Measurements from ENCODE around the gene ZNF423.

ZNF423 gene

DNA sequence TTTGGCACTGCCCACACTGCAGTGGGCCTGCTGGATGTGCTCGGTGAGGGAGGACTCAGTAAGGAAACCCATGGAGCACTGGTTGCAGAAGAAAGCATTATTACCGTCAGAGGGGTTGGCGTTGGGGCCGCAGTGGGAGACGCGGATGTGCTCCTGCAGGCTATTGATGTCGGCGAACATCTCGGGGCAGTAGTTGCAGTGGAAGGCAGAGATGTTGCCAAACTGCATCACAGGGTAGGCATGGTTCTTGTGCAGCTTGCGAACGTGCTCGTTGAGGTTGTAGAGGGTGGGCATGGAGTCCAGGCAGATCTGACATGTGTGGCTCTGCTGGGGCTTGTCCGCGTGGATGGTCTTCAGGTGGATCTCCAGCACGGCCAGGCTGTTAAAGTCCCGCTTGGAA is 218.4 kb downstream of the ZNF423 start:
- no peak for DNase-seq

DNA sequence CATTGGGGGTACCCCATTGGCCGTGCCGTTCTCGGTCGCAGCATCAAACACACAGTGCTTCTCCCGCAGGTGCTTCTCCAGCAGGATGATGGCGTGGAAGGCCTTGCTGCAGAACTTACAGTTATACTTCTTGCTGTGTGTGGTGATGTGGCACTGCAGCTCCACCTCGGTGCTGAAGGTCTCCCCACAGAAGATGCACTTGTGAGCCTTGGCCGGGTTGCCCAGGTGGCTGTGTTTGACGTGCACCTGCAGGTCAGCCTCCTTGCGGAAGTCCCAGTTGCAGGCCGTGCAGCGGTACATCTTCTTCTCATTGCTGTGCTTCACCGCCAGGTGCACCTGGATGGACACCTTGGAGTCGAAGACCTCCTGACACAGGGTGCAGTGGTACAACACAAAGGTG is 219.3 kb downstream of the ZNF423 start:
- no peak for DNase-seq

DNA sequence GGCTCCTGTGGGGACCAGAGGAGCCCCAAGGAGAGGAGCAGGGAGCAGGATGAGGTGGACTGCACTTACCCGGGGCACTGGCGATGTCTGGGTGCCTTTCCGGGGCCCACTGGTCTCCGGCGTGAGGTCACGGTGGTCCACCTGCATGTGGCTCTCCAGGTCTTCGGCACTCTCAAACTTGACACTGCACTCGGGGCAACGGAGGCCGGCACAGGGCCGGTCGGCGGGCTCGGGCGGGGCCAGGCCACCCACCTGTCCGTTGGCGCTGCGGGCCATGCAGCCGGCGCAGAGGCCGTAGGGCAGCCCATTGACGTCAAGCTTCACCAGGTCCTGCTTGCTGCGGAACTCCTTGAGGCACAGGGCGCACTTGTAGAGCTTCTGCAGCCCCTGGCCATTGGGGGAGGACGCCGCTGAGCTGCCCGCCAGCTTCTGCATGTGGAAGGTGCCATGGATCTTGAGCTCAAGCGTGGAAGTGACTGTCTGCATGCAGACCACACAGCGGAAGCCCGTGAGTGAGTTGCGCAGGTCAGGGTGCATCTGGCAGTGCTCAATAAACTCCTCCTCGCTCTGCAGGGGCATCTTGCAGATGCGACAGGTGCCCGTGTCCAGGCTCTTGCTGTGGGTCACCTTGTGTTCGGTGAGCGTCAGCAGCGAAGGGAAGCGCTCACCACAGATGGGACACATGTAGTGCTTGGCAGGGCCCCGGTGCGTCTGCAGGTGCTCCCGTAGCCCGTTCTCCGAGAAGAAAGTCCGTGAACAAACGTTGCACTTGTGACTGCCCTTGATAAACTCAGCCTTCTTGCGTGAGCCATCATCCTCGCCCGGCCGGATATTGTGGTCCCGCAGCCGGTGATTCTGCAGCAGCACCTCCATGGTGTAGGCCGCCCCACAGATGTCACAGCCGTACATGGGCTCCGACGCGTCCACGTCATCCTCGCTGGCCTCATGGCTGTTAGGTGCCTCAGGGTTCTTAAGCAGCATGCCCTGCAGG is 220.0 kb downstream of the ZNF423 start:
- DNase-seq: no peak

DNA sequence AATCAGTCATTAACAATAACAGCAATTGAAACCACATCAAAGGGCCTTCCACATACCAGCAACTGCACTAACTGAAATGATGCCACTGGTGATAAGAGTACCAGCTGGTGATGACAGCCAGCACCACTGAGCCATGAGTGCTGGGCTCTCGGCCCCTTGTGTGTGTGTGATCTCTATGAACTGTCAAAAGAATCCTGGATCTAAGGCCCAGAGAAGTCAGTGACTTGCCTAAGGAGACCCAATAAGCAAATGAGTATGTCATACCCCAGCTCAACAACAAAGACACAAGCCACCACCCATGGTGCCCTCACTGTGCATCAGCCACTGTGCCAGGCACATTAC is 220.9 kb downstream of the ZNF423 start:
- no peak for DNase-seq

DNA sequence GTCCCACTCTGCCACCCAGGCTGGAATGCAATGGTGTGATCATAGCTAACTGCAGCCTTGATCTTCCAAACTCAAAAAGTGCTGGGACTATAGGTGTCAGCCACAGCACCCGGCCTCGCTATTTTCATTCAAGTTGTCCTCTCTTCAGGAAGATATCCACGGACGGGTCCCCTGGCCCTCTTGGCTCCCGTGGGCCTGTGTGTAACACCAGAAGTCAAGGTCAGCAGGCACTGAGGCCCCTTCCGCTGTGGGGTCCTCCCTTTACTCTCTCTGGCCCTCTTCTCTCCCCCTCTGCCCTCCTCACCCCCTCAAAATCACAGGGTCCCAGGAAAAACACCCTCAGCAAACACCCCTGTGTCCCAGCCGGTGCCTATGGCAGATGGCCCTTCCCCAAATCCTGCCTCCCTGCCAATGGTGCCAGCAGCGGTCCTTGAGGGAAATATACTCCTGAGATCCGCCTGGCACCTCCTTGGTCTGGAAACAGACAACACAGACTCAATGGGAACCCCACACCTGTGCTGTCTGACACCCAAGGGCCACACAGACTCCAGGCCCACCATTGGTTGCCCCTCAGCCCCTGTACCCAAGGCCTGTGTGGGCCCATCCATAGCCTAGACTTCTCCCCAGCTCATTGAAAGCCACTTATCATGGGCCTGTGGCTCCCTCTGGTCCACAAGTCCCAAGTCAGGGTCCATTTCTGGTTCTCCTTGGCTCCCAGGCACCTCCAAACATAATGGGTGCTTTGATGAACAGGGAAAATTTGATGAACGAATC is 221.5 kb downstream of the ZNF423 start:
- no peak for DNase-seq

DNA sequence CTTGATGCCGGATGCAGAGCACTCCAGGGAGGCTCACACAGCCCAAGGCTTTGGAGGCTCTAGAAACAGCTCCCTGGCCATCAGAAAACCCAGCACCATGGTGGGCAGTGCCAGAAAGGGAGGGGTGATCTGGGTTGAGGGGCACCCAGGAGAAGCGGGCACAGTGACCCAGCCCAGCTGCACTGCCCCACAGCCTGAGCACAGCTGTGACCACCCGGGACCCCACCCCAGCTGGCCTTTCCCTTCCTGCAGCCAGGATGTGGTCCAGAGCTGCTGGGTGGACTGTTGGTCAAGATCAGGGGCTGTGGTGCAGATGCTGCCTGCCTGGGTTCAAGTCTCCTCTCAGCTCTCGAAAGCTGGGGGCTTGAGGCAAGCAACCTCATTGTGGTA is 223.1 kb downstream of the ZNF423 start:
- DNase-seq: no peak

DNA sequence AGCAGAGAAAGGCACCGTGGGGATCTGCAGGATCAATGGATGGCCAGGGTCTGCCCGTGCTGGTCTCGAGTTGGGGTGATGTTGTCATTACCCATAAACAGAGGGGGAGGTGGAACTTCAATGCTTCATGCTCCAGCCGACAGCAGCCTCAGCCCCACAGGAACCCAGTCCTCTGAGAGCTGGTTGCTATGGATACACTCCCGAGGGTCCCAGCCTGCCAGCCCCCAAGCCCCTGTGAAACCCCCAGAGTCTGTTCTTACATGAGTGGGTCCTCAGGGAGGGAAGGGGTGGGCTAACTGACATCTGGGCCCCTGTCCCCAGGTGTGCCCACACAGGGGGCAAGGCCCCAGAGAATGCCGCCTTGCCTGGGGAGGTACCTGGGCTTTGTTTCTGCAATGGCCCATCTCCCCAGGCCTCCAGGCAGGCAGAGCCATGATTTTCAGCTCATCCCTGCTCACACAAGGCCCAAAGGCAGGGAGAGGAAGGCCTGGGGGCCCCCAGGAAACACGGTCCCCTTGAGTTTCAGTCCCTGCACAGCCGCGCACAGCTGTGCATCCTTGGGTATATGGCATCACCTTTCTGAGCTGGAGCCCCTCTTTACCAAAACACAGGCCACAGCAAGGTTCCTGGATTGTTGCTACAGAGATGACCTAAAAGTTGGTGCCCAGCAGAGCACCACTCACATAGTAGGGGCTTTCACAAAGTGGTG is 223.7 kb downstream of the ZNF423 start:
- DNase-seq: no peak

DNA sequence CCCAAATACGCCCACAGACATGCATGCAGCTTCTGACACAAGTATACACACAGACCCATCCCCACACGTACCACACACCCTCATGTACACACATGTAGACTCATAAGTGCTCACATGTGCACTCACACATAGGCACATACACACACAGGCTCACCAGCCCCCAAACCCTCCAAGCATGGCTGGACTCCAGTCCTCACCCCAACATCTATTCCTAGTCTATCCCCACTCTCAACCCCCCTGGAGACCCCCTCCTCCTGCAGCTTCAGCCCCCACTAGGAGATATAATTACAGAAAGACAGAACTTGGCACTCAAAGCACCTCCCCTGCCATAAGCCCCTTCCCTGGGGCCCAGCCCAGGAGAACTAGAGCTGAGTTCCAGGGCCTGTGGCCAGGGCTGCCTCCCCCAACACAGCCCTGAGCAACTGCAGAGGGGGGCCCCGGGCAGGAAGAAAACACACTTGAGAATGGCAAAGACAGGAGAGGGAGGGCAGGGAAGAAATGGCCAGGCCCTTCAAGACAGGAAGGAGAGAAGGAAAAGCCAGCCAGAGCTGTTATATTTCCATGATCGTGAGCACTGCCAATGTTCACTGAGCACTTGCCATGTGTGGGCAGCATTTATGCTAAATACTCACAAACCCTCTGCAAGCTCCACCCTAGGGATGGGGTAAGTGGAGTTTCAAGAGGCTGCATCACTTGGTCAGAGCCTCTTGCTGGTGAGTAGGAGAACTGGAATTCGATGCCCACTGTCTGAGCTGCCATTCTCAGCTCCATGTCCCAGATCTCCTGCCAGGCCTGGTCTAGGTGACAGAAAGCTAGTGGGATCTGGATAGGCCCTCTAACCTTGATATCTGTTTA is 224.5 kb downstream of the ZNF423 start:
- no peak for DNase-seq

DNA sequence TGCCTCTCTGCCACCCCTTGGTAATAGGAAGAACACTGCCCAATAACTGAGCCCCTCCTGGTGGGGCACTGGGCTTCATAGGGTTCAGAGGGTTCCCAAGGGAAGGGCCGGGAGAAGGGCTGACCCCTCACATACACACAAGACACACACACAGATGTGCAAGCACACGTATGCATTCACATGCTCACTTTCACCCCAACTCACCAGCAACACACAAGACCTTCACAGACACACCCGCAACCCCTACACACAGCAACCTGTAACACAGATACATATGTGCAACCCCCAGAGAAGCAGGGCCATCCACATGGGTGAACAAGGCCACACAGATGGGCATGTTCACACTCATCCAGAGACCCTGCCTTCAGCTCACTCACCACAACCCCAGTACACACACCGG is 225.1 kb downstream of the ZNF423 start:
- no peak for DNase-seq

DNA sequence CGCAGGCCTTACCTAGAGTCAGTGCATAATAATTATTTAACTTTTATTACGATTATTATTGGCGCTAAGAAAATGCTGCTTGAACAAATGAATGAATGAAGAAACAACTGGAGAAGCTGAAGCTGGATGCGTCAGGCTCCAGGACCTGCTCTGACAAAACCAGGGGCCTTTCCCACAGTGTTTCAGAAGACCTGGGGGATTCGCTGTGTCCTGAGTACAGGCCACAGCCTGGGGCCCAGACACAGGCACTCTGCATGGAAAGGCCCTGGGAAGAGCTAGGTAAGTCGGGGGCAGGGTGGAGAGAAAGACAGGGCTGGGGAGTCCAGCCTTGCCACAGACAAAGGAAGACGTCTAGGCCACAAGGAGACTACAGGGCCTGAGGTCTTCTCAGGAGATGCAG is 226.1 kb downstream of the ZNF423 start:
- DNase-seq: no peak

DNA sequence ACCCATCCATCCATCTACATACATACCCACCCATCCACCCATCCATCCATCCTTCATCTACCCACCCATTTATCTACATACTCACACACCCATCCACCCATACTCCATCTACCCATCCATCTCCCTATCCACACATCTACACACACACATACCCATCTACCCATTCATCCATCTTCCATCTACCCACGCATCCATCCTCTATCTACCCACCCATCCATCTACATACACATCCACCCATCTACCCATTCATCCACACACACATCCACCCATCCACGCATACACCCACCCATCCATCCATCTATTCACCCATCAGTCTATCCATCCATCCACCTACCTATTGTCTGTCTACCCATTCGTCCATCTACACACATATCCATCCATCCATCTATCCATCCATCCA is 227.8 kb downstream of the ZNF423 start:
- DNase-seq: no peak

DNA sequence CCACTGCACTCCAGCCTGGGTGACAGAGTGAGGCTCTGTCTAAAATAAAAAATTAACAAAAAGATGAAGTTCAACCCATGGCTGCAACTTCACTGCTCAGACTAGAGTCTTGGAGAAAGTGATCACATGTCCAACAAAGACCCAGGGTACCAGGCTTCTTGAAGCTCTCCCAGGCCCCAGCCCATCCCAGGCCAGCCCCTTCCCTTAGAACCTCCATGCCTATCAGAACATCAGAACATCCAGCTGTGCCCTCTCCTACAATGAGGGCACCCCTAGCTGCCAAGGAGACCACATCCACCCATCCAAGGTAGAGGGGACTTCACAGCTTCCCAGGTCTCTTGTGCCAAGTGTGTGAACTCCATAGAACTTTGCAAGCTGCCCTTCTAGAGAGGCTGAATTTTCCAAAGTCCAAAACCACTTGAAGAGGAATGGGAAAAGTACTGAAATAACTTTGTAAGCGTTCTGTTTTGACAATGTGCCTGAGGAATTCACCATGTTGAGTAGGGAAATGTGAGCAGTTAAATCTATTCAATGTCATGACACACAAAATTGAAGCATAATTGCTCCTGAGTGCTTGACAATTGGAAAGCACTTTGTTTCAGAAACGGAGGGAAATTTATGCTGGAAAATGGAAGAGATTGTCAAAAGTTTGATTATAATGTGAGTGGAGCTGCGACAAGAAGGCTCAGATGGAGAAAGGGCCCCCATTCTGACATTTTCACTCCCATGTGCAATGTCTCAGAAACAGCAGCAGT is 230.4 kb downstream of the ZNF423 start:
- DNase-seq: no peak

DNA sequence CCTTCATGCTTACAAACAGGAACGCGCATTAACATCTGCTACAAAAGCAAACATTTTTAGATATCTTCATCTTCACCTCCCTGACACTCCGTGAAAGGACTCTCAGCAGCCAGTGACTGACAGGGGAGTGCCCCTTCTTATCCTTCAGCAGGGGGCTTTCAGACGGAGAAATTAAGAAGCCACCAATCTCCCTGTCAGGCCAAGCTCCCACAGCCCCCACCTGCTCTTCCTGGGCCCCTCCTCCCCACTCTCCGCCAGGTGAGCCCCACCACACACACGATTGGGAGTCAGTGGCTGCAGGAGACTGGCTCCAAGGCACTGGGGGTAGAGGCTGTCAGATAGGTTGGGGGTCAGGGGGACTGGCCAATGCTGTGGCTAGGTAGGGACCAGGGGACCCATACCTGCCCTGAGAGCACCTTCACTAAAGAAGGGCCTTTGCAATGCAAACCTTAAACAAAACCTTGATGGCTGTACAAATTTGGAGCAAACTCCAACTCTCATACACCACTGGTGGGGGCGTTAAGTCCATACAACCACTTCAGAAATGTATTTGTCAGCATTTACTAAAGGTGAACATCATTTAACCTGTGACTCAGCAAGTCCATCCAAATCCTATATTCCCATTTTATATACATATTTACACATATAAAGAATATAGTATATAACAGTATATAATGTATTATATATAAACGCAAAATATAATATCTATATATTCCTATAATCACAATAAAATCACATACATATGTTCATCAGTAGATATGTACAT is 232.2 kb downstream of the ZNF423 start:
- DNase-seq: no peak

DNA sequence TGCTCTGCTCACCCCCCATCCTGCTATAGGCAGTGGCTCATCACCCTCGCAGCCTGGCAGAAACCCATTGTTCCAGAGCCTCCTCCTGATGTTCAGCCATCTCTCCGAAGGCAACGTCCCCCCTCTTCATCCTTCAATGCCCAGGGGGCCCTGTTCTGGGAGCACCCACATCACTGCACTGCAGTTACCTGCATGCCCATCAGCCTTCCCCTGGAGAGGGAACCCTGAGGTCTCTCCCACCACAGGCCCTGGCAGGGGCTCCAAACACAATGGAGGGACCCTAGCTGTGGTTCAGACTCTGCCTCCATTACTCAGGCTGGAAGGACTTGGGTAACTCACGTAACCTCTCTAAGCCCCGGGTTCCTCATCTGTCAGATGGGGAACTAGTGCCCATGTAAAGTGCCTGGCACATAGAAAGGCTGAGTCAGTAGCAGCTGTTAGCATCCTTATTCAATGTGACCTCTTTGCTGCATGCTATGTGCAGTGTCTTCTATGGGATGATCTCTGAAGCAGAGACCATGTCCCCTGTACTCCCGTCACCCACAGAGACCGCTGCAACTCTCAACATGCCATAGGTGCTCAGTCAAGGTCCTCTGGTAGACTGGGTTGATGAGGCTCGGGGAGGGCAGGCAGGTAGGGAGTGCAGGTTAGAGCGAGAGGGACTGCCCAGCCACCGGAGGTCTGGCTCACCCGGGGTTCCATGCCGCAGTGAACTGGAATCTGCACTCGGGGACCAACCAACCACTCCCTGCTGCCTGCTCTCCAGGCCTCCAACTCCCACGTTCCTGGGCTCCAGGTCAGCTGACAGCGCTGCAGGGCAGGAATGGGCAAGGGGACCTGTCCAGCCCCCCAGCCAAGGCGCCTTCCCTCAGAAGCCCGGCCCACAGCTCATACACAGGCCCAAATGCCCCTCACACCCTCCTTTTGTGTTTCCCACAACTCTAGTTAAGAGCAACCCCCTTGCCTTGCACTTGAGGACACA is 233.2 kb downstream of the ZNF423 start:
- DNase-seq: no peak

DNA sequence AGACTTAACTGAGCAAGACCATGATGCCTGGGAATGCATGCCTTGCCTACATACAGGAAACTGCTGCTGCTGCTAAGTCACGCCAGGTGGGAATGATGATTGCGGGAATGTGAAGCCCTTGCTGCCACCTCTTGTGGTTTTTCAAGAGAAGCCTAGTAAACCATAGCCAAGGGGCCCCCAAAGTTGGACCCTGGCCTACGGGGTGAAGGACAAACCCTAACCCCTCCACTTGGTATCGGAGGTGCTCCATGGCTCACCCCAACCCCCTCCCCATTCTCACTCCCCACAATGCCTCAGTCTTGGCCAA is 233.9 kb downstream of the ZNF423 start:
- DNase-seq: no peak

DNA sequence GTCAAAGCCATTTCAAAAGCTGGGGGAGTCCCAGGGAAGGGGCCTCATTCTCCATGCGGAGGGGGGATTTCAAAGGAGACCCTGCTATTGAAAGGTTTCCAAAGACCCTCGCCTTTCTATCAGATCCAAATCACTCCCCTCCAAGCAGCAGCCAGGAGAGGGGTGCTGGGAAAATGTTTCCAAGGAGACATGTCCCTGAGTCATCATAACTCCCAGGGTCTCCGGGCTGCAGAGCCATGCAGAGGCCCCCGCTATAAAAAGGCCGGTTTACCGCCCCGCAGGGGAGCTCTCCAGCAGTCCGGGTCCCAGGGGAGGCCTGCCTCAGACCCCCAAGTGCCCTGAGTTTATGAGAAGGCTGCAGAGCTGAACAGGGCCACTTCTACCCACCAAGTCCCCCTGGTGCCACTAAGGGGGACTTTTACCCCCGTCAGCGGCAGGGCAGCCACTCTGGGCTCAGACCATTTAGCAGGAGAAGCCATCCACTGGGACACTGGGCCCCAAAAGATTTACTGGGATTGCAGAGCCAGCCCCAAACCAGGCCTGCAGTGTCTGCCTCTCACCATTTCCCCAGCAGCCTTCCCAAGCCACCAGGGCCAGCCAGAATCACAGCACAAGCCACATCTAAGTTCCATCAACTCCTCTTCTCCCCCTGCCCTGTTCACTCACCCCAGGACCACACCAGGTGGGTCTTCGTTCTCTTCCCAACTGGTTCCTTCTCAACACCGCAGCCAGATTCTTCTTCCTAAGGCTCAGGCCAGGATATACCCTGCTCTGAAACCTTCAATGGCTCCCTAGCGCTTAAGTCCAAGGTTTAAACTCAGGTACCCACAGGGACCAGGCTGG is 234.4 kb downstream of the ZNF423 start:
- no peak for DNase-seq

DNA sequence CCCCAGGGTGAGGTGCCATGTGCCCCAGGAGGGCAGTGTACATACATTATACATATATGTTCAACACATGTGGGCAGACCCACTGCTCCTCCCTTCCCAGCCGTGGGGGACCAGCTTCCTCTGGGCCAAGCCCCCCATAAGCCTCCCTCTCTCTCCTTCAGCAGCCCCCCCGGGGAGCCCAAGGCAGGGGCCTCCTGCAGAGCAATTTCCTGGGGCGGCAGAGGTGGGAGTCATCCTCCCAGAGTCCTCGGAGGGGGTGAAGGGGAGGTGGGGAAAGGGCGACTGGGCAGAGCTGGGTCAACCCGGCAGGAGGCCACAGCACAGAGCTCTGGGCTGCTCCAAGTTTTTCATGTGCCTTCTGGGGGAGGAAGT is 235.1 kb downstream of the ZNF423 start:
- no peak for DNase-seq

DNA sequence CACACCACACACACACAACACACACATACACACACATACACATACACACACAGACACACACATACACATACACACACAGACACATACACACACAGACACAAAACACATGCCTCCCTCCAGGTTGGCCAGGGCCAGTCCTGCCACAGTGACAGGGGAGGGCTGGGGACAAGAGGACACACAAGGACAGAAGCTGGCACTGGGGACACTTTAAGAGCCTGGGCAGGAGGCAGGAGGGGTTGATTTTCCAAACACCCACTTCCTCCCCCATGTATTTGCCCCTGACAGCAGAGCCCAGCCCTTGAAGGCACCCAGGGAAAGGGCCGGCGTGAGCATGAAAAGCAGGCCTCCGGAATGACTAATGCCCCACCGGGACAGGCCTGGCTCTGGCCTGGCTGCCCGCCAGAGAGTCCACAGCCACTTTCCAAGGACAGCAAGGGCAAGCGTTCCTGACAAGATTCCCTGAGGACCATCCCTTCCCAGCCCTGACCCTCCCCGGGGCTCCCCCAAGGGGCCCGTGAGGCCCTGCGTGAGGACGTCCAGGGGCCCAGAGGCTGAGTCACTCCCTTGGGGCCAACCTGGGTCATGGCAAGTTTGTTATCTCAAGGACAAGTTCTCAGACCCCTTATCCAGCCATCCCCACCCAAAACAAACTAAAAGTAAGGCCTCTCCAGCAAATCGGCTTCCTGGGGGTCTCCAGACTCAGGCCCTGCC is 235.6 kb downstream of the ZNF423 start:
- DNase-seq: no peak

DNA sequence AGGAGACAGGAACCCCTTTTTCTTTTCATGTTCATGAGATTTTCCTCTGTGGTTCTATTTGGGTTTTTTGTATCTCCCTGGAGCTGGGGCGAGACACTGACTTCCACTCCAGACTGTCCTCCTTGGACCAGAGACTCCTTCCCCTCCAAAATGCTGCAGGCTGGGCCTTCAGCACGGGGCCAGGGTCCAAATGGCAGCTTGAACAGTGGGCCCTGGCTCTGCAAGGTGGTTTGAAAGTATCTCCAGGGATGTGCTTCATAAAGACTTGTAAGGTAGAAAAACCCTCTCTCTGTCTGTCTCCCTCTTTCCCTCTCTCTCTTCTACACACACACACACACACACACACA is 236.1 kb downstream of the ZNF423 start:
- DNase-seq: no peak

Data from stimulated activated CD4-positive, alpha-beta T cell treated with anti-CD3 and anti-CD28 coated beads, Interleukin-4, amount 100 ng/mL, for 1 hour (primary cell).